Measurements from ENCODE around the gene ZNF423. TPM values are rescaled to one million over a fixed set of nuclear protein-coding genes. Genes with fewer than 3 reads are reported as not detected.

ZNF423 gene
- total RNA-seq, 1 experiment from 2014 or later, result 11.1 TPM

GRCh38 chr16:49583911-49584310, 272.0 kb downstream of the ZNF423 start:
- POLR2A ChIA-PET (ENCODE audit: low non-redundant PET), result no interaction called here
- no peaks in the 10 kb centered on the region for H3K9me3 ChIP-seq (ENCODE audit: low read depth, low read length, poor library complexity, severe bottlenecking)
- intact Hi-C loops (cut with micrococcal nuclease; ENCODE audit: unreplicated experiment), result no loop called here
- DNase-seq (ENCODE audit: low spot score), result no peak
- no peaks in the 10 kb centered on the region for H3K4me1 ChIP-seq (ENCODE audit: insufficient read depth, low read length, poor library complexity, severe bottlenecking)
- no peak overlapping the region for H3K27ac ChIP-seq (ENCODE audit: low read depth, low read length, poor library complexity, severe bottlenecking)
- no peak for TF ChIP-seq CTCF (conservative IDR thresholded peaks at IDR 0.05; ENCODE audit: low read depth, low read length)
- no peak for TF ChIP-seq EZH2 (IDR thresholded peaks at IDR 0.05; ENCODE audit: borderline replicate concordance, low read depth, low read length, poor library complexity, severe bottlenecking)
- CTCF ChIA-PET, result no interaction called here
- no peaks in the 10 kb centered on the region for H3K36me3 ChIP-seq (ENCODE audit: insufficient read depth, low read length, poor library complexity, severe bottlenecking)
- H3K27me3 ChIP-seq (replicated peaks; ENCODE audit: insufficient read depth, low read depth, low read length, poor library complexity), result no peaks in the 10 kb centered on the region
- BruUV-seq (replicated peaks), result no TSS peak
- no peak overlapping the region for H3K4me3 ChIP-seq (ENCODE audit: low read depth, low read length, poor library complexity, severe bottlenecking)

DNA sequence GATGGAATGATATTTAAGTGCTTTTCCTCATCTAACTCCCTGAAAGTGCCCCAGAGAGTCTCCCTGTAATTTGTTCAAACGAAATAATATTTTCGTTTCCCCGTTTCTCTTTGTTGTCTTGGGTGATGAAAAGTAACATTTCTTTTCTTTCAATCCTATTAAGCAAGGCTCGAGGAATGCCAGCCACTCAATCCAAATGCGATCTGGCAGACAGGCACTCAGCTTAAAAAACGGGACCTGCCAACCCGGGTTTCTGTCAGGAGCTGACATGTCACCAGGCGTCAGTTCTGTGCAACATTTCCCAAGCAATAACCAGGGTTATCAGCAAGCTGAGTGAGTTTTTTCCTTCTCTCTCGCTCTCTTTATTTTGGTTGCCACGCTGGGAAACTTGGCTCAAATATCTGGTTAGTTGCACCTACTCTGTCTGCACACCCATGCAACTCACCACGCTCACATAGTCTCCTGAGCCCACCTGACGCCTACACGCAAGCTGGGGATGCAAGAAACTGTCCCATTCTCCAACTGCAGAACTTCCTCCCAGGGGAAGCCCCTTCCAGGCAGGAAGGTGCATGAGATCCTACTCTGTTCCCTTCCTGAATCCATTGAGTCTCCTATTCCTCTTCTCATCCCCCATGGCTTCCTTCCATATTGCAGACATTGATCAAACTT, 274.1 kb downstream of the ZNF423 start:
- ChIA-PET POLR2A (ENCODE audit: low non-redundant PET) (no interaction called here), CTCF (no interaction called here)
- H3K4me3 ChIP-seq (ENCODE audit: low read depth, low read length, poor library complexity, severe bottlenecking), result no peak overlapping the region
- no peaks in the 10 kb centered on the region for H3K4me1 ChIP-seq (ENCODE audit: insufficient read depth, low read length, poor library complexity, severe bottlenecking)
- no peak for DNase-seq (ENCODE audit: low spot score)
- TF ChIP-seq EZH2 (IDR thresholded peaks at IDR 0.05; ENCODE audit: borderline replicate concordance, low read depth, low read length, poor library complexity, severe bottlenecking) (no peak), CTCF (conservative IDR thresholded peaks at IDR 0.05; ENCODE audit: low read depth, low read length) (no peak)
- intact Hi-C loops (cut with micrococcal nuclease; ENCODE audit: unreplicated experiment), result no loop called here
- no TSS peak for BruUV-seq (replicated peaks)
- H3K36me3 ChIP-seq (ENCODE audit: insufficient read depth, low read length, poor library complexity, severe bottlenecking), result no peaks in the 10 kb centered on the region
- H3K9me3 ChIP-seq (ENCODE audit: low read depth, low read length, poor library complexity, severe bottlenecking), result no peaks in the 10 kb centered on the region
- H3K27ac ChIP-seq (ENCODE audit: low read depth, low read length, poor library complexity, severe bottlenecking), result no peak overlapping the region
- H3K27me3 ChIP-seq (replicated peaks; ENCODE audit: insufficient read depth, low read depth, low read length, poor library complexity), result no peaks in the 10 kb centered on the region

DNA sequence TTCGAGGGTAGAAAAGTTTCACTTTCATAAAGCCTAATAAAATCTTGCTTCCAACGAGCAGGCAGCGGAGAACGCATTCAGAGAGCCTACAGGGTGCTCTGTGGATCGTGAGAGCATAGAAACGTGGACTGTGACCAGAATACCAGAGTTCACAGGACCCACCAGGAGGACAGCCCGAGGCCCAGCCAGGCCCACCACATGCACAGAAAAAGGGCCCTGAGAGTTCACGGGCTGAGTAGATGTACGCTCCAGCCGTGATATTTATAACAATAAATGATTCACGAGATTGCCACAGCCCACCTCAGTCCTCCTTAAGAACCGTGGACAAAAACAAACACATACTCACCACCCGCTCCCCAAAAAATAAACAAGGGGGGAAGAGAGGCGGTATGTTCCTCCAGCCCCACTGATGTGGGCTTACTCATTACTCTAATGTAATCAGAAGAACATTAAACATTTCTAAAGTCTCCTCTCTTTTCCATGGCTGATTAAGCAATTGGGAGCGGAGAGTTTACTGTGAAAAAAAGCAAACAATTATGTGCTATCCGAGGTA, 275.1 kb downstream of the ZNF423 start:
- Histone ChIP-seq H3K4me1 (ENCODE audit: insufficient read depth, low read length, poor library complexity, severe bottlenecking) (no peaks in the 10 kb centered on the region), H3K27ac (ENCODE audit: low read depth, low read length, poor library complexity, severe bottlenecking) (no peak overlapping the region), H3K9me3 (ENCODE audit: low read depth, low read length, poor library complexity, severe bottlenecking) (no peaks in the 10 kb centered on the region), H3K27me3 (replicated peaks; ENCODE audit: insufficient read depth, low read depth, low read length, poor library complexity) (no peaks in the 10 kb centered on the region), H3K4me3 (ENCODE audit: low read depth, low read length, poor library complexity, severe bottlenecking) (no peak overlapping the region), H3K36me3 (ENCODE audit: insufficient read depth, low read length, poor library complexity, severe bottlenecking) (no peaks in the 10 kb centered on the region)
- DNase-seq (ENCODE audit: low spot score), result no peak
- intact Hi-C loops (cut with micrococcal nuclease; ENCODE audit: unreplicated experiment), result no loop called here
- no TSS peak for BruUV-seq (replicated peaks)
- TF ChIP-seq CTCF (conservative IDR thresholded peaks at IDR 0.05; ENCODE audit: low read depth, low read length) (no peak), EZH2 (IDR thresholded peaks at IDR 0.05; ENCODE audit: borderline replicate concordance, low read depth, low read length, poor library complexity, severe bottlenecking) (no peak)
- CTCF ChIA-PET, result interaction anchor here (1.9 kb wide), 1 partner anchor 24 kb away, joined by 4 read pairs; no protein-coding TSS in a partner anchor
- POLR2A ChIA-PET (ENCODE audit: low non-redundant PET), result no interaction called here
